ENCODE measurements around the gene DDTL. TPM values are rescaled to one million over a fixed set of nuclear protein-coding genes. Genes with fewer than 3 reads are reported as not detected.

The DDTL gene
- total RNA-seq, 1 donor from 2014 or later, result 3.1 TPM

- no peak for DNase-seq
Measured at GRCh38 chr22:24006207-24006913, 39.7 kb downstream of the DDTL start.

GRCh38 chr22:24006914-24007214, 40.2 kb downstream of the DDTL start:
- DNase-seq, result no peak

- DNase-seq, result no peak
Measured at GRCh38 chr22:24007253-24008021, 40.7 kb downstream of the DDTL start.

GRCh38 chr22:24008022-24008283, 41.3 kb downstream of the DDTL start:
- DNase-seq, result no peak

- DNase-seq, result no peak
Measured at GRCh38 chr22:24008381-24009226, 41.9 kb downstream of the DDTL start.

- no peak for DNase-seq
Measured at GRCh38 chr22:24009227-24010017, 42.7 kb downstream of the DDTL start.

GRCh38 chr22:24010018-24010391, 43.3 kb downstream of the DDTL start:
- no peak for DNase-seq

GRCh38 chr22:24011735-24012068, 45.0 kb downstream of the DDTL start:
- DNase-seq, result no peak

- no peak for DNase-seq
Measured at GRCh38 chr22:24016156-24016555, 49.5 kb downstream of the DDTL start.

GRCh38 chr22:24021304-24021703, 54.6 kb downstream of the DDTL start:
- no peak for DNase-seq

Other genes with a start within 250 kb of the DDTL start
- gene ZNF70, start 215.8 kb upstream of the DDTL start, total RNA-seq, result 4.1 TPM
- gene VPREB3, start 212.5 kb upstream of the DDTL start, total RNA-seq, result not detected
- not detected for gene C22orf15, start 203.9 kb upstream of the DDTL start, total RNA-seq
- gene CHCHD10, start 198.9 kb upstream of the DDTL start, total RNA-seq, result 3.4 TPM
- gene MMP11, start 194.0 kb upstream of the DDTL start, total RNA-seq, result 14.8 TPM
- gene SMARCB1, start 179.9 kb upstream of the DDTL start, total RNA-seq, result 19.7 TPM
- gene DERL3, start 127.9 kb upstream of the DDTL start, total RNA-seq, result 0.62 TPM
- gene SLC2A11, start 109.0 kb upstream of the DDTL start, total RNA-seq, result 8.4 TPM
- 85.2 TPM for gene MIF, start 72.5 kb upstream of the DDTL start, total RNA-seq
- gene GSTT2B, start 5.7 kb upstream of the DDTL start, total RNA-seq, result 4.1 TPM
- gene DDT, start 7.6 kb downstream of the DDTL start, total RNA-seq, result 68.6 TPM
- gene GSTT2, start 13.2 kb downstream of the DDTL start, total RNA-seq, result not detected
- gene GSTT4, start 38.6 kb downstream of the DDTL start, total RNA-seq, result not detected
- gene CABIN1, start 44.4 kb downstream of the DDTL start, total RNA-seq, result 39.6 TPM
- gene SUSD2, start 214.6 kb downstream of the DDTL start, total RNA-seq, result not detected